Subcutaneous adipose tissue (tissue), 4 donors: ENCODE measurements around the gene HOXA4. TPM values are rescaled to one million over a fixed set of nuclear protein-coding genes. Genes with fewer than 3 reads are reported as not detected.

Experiments used
- total RNA-seq, 4 donors: library from RNA; depleted of rRNA; stranded (reverse); fragments of >200 nt; gene quantifications; one replicate each; pipeline ENCODE4 v1.1.0, GENCODE V29; 2016
- TF ChIP-seq, protein P1 (sequence below): fragments of 450-650 bp; IDR thresholded peaks from one replicate; pipeline ENCODE4 v1.5.1; 2016; ENCODE audit warnings: low read depth, mild to moderate bottlenecking, control low read depth, antibody characterized with exemption, moderate library complexity

Gene HOXA4
- total RNA-seq, 4 donors from 2014 or later: 1.2 to 2.4 (median 1.5) TPM; not detected in 1

- TF ChIP-seq, protein P1, sequence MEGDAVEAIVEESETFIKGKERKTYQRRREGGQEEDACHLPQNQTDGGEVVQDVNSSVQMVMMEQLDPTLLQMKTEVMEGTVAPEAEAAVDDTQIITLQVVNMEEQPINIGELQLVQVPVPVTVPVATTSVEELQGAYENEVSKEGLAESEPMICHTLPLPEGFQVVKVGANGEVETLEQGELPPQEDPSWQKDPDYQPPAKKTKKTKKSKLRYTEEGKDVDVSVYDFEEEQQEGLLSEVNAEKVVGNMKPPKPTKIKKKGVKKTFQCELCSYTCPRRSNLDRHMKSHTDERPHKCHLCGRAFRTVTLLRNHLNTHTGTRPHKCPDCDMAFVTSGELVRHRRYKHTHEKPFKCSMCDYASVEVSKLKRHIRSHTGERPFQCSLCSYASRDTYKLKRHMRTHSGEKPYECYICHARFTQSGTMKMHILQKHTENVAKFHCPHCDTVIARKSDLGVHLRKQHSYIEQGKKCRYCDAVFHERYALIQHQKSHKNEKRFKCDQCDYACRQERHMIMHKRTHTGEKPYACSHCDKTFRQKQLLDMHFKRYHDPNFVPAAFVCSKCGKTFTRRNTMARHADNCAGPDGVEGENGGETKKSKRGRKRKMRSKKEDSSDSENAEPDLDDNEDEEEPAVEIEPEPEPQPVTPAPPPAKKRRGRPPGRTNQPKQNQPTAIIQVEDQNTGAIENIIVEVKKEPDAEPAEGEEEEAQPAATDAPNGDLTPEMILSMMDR: no peak
Observed at GRCh38 chr7:27116962-27117886, 13.3 kb downstream of the HOXA4 start.

GRCh38 chr7:27116031-27116961 is 14.3 kb downstream of the HOXA4 start:
- TF ChIP-seq, protein P1: no peak

DNA sequence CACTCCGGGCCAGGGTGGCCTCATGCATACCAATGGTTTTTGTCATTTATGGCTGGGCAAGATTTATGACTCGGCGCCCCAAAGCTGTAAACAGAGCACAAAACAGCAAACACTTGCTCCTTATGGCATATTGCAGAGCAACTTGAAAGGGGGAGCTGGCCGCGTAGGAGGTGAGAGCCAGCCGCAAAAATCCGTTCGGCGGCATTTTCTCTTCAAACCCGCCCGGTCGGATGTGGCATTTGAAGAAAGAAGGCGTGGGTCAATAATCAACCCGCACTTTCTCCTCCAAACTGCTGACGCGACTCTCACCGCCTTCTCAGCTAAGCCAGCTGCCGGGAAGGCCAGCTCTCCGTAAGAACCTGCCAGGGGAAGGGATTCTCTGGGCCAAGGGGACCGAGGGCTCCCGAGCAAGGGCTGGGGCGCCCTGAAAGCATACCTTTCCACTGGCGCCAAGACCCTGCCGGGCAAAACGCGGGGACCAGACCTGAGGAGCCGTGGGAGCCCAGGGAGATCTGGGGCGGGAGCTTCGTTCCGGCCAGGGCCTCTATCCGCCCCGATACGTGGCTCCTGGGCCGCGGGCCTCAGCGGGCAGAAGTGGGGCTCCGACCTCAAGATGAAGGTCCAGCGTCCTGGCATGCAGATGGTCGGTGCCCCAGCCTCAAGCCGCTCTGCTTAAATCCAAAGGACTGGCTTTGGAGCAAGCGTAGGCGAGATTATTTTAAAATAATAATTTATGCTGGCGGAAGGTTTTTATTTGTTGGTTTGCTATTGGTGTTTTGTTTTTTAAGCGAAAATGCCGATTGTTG is 15.1 kb downstream of the HOXA4 start:
- TF ChIP-seq, protein P1: no peak

- TF ChIP-seq, protein P1: no peak
Observed at GRCh38 chr7:27114881-27115220, 15.7 kb downstream of the HOXA4 start.

GRCh38 chr7:27113991-27114769 is 16.4 kb downstream of the HOXA4 start:
- TF ChIP-seq, protein P1: no peak
